GM23248 (cell line): Measurements from ENCODE around the gene PCBP3.

Source experiments
- EZH2 ChIP-seq: fragments of 200-600 bp; sonication (generic); IDR thresholded peaks from 2 replicates; pipeline ENCODE4 v1.6.1; 2018; ENCODE audit warnings: antibody characterized with exemption, mild to moderate bottlenecking; ENCODE audit not compliant: insufficient read depth, poor library complexity, severe bottlenecking
- EZH2phosphoT487 ChIP-seq: fragments of 200-600 bp; sonication (generic); IDR thresholded peaks from 2 replicates; pipeline ENCODE4 v1.6.1; 2018; ENCODE audit warnings: antibody characterized with exemption, moderate library complexity, mild to moderate bottlenecking, low read depth; ENCODE audit not compliant: insufficient read depth

GRCh38 chr21:45983981-45984551 is 340.5 kb downstream of the PCBP3 start:
- TF ChIP-seq EZH2 = no peak
- no peak for TF ChIP-seq EZH2phosphoT487
